GM21529 (cell line): ENCODE measurements around the gene ZCRB1.
"Not testable (repeated sequence)": the region's sequence is repeated elsewhere in the genome, so short reads cannot be mapped to it uniquely, and the experiment has no call there.

Source experiments
- ATAC-seq: cut with Tn5 transposase; IDR thresholded peaks from one replicate; pipeline ENCODE4 v1.9.1; 2021; ENCODE audit not compliant: unreplicated experiment

The ZCRB1 gene, protein sequence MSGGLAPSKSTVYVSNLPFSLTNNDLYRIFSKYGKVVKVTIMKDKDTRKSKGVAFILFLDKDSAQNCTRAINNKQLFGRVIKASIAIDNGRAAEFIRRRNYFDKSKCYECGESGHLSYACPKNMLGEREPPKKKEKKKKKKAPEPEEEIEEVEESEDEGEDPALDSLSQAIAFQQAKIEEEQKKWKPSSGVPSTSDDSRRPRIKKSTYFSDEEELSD

DNA sequence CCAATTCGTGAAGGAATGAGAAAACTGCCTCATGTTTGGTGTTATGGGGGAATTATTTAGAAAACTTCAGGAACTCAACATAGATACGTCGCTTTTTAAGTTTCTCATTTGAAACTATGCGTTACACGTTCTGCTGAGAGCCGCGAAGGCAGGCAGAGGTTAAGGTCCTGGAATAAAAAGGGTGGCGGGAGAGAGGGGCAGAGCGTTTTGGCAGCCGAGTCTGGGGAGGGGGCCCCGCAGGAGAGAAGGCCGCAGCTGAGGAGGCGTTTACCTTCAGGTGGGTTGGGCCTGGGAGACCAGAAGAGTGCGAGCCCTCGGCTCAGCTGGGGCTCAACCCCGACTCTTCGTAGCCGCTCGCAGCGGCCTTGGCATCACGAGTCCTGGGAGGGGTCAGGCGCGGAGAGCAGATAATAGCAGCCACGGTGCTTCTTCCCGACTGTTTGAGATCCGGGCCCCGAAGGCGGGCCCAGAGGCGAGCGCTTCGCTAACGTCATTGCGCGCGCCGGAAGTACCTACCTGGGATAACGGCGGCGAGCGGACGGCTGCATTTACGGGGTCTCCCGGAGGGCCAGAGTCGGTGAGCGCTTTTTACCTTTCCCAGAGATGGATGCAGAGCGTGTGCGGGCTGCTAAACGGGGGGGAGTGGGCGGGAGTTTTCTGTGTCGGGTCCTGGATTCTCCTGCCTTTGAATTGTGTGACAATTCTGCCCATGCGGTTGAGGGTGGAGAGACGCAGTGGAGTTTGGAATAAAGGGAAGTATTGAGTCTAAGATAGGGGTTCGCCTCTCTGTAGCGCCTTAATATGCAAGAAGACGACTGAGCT lies at the start of gene ZCRB1, which contains the start of gene PPHLN1:
Gene ZCRB1 (minus strand): TSS at position 442 of the 822 bp plus-strand sequence. CDS start 1,992 bp downstream, outside the sequence.
Gene PPHLN1 (plus strand): TSS at position 515 of the 822 bp plus-strand sequence. CDS start 9,736 bp downstream, outside the sequence.
- ATAC-seq, result peak; percentile 95

DNA sequence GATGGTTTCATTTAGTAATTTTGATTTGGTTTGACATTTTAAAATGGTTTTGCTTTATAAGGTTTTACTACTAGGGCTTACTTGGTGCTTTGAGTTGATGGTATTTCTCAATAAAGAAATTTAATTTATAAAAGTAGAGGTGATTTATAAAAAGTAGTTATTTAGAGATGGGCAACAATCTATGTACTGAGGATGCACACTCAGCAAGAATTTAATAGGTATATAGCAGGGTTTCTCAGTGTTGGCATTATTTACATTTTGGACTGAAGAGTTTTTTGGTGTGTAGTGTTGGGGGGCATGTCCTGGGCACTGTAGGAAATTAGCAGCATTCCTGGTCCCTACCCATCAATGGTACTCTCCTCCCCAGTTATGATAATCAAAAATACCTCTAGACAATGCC lies 47.8 kb upstream of the ZCRB1 start:
- no peak for ATAC-seq

DNA sequence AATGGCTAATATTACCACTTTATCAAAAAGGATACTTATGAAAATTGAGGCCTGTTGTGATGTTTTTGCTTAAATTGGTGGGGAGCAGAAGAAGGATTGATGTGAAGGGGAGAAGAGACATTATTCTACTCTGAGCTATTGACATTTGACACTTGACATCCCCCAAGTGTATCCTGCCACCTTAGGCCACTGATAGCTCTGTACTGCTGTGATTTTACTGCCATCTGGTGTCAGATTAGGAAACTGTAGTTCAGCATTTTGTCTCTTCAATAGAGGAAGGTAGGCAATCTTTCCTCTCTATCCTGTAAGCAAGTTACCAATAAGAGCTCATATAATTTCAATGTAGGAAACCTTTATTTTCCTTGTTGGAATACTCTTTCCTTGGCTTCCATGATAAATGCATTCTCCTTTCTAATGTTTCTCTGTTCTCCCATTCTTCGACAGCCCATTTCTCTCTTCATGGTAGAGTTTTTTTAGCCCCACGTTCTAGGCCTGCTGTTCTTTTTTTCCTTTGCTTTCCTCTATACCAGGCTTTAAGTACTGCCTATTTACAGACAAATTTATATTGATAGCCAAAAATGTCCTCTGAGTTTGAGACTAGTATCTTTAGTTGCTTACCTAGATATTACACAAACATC lies 46.4 kb upstream of the ZCRB1 start:
- peak; percentile 92 for ATAC-seq

DNA sequence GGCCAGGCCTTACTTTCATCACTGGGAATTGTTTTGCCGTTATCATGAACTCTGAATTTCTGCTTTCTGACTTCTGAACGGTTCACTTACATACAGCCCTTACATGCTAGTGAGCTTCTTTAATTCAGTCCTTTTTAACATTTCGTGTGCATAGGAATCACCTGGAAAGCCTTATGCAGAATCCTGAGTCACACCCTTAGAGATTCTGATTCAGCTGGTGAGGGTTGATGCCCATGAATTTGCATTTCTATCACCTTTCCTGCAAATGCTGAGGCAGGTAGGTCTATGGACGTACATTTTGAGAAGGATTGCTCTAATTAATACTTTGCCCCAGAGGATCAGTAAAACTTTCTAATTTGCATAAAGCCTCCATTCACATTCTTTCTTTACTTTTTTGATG lies 44.1 kb upstream of the ZCRB1 start:
- no peak for ATAC-seq

DNA sequence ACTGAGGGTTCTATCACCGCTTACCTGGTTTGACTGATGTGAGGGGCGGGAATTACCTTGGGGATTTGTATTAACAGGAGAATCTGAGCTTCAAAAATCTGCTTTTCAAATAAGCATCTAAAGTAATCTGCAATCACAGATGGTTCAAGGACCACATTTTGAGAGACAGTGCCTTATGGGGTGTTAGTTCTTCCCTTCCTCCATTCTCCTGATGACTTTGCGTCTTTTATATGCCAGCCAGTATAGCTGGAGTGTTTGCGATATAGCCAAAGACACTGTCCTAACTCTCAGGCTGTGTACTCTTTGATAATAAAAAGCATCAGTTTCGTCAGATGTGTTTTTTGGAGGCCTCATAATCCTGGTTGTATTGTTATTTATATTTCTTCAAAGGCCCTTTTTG lies 39.6 kb upstream of the ZCRB1 start:
- no peak for ATAC-seq

DNA sequence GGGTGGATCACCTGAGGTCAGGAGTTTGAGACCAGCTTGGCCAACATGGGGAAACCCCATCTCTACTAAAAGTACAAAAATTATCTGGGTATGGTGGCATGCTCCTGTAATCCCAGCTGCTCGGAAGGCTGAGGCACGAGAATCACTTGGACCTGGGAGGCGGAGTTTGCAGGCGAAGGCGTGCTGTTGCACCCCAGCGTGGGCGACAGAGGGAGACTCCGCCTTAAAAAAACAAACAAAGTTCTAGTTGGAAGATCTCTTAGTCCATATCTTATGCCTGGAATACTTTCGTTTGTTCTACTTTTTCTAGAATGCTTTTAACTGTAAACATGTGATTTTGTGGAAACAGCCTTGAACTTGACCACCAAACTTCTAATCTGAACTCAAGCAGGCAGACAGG lies 38.8 kb upstream of the ZCRB1 start:
- no peak for ATAC-seq

DNA sequence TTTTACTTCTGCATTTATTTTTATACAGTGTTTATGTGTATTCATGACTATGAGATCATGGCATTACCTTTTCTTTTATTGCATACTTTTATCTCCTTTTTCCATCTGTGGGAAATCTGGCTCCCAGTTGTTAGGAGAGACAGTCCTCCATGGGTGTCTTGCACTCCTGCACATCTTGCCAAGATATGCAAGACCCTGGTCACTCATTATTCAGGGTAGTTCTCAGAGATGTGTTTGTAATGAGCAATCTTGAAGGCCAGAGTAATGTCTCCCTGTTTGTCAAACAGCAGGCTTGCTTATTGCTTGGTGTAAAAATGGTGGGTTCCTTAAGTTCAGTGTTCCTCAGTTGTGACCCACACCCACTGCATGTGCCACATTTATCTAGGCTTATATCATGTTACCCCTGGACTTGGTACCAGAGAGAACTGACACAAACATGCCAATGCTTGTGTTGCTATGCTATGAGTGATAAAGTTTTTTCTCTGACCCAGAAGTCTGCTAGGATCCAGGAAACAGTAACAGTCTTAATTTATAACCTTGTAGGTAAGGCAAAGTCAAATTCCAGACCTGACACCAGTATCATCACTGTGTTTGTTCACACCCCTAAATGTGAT lies 36.9 kb upstream of the ZCRB1 start:
- ATAC-seq, result no peak

DNA sequence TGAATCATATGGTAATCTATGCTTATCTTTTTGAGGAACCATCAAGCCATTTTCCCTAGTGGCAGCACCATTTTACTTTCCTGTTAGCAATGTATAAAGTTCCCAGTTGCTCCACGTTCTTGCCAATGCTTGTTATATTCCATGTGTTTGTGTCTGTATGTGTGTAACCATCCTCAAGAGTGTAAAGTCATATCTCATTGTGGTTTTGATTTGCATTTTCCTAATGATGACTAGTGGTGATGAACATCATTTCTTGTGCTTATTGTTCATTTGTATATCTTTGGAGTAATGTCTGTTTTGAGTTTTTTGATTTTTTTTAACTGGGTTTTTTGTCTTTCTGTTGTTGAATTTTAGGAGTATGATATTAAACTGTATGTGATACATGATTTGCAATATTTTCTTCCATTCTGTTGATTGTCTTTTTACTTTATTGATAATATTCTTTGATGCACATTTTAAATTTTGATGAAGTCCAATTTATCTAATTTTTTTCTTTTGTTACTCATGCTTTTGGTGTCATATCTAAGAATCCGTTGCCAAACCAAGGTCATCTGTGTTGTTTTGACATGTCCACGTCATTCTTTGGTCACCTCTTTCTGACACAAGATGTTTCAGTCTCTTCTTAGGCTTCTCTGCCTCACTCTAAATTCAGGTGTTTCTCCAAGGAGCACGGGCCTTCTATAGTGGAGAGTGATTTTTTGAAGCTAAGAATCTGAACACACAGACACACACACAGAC lies 36.2 kb upstream of the ZCRB1 start:
- no peak for ATAC-seq

DNA sequence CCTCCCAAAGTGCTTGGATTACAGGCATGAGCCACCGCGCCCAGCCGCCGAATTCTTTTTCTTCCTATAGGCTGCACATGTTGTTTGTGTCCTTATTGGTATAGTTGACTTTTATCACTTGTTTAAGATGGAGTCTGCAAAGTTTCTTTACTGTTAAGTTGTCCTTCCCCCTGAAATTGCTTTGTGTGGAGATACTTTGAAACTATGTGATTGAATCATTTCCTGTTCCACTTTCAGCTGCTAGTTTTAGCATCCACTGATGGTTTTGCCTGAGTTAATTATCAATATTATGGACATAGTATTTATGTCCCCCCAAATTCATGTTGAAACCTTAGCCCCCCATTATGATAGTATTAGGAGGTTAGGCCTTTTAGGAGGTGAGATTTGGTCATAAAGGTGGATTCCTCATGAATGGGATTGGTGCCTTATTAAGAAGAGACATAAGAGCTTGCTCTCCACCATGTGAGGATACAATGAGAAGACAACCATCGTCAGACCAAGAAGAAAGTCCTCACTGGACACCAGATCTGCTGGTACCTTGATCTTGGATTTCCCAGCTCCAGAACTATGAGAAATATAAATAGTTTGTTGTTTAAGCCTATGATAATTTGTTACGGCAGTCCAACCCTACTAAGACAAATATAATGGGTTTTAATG lies 35.0 kb upstream of the ZCRB1 start:
- ATAC-seq, result peak; percentile 80

DNA sequence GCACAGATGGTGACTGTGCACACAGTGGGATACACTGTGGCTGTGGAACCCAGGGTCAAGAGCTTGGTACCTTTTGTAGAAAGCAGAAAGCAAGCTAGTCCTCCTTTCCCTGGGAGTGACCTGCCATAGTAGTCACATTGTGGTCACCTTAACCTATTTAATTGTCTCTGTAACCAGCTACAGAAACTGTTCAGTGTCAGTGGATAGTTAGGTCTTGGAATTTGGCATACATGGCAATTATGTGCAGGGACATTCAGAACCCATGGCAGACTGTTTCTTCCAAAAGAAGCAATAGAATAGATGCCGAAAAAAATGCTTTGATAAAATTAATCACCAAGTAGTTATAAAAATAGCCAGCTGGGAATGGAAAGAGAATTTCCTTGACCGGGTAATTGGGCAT lies 30.4 kb upstream of the ZCRB1 start:
- no peak for ATAC-seq

DNA sequence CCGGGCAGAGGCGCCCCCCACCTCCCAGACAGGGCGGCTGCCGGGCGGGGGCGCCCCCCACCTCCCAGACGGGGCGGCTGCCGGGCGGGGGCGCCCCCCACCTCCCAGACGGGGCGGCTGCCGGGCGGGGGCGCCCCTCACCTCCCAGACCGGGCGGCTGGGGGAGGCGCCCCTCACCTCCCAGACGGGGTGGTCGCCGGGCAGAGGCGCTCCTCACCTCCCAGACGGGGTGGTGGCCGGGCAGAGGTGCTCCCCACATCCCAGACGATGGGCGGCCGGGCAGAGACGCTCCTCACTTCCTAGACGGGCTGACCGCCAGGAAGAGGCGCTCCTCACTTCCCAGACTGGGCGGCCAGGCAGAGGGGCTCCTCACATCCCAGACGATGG lies 24.1 kb upstream of the ZCRB1 start:
- ATAC-seq, result not testable (repeated sequence)

DNA sequence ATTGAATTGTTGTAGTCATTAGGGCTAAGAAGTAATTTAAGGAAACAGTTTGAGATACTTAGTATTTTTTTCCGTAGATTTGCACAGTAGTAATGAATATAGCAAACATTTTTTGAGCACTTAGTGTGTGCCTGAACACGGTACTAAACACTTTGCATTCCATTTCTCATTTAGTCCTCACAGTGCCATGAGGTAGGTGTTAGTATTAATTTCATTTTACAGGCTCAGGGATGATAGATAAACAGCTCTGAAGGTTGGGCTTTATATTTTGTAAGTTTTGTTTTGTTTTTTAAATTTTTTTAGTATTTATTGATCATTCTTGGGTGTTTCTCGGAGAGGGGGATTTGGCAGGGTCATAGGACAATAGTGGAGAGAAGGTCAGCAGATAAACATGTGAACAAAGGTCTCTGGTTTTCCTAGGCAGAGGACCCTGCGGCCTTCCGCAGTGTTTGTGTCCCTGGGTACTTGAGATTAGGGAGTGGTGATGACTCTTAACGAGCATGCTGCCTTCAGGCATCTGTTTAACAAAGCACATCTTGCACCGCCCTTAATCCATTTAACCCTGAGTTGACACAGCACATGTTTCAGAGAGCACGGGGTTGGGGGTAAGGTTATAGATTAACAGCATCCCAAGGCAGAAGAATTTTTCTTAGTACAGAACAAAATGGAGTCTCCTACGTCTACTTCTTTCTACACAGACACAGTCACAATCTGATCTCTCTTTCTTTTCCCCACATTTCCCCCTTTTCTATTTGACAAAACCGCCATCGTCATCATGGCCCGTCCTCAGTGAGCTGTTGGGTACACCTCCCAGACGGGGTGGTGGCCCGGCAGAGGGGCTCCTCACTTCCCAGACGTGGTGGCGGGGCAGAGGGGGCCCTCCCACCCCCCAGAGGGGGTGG lies 23.5 kb upstream of the ZCRB1 start:
- ATAC-seq, result not testable (repeated sequence)

DNA sequence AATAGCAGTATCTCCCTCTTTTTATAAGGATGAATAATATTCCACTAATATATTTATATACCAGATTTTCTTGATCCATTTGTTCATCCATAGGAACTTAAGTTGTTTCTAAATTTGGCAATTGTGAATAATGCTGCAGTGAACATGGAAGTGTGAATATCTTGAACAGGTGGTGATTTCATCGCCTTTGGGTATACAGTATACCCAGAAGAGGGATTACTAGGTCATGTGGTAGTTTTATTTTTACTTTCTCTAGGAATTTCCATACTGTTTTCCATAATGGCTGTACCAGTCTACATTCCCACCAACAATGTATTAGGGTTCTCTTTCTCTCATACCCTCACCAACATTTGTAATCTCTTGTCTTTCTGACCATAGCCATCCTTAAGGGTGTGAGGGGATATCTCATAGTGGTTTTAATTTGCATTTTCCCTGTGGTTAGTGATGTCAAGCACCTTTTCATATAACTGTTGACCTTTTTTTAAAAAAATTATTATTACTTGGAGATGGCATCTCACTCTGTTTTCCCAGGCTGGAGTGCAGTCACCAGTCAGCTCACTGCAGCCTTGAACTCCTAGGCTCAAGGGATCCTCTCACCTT lies 20.6 kb upstream of the ZCRB1 start:
- no peak for ATAC-seq

DNA sequence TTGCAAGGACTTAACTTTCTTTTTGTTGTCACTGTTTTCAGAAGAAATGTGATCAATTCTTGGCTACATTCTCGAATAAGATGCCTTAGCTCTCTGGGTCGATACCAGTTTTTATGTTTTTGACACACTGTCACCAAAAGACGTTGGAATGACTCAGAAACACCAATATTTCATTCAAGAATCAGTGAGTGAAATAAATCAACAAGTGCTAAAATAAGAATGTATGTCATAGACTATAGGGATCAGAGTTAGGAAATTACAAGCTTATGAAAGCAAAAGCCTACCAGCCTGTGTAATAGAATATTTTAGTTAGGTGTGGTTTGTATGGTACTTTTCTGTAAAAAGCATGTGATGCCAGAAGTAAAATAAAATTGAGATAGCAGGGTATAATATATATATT lies 17.8 kb upstream of the ZCRB1 start:
- no peak for ATAC-seq

DNA sequence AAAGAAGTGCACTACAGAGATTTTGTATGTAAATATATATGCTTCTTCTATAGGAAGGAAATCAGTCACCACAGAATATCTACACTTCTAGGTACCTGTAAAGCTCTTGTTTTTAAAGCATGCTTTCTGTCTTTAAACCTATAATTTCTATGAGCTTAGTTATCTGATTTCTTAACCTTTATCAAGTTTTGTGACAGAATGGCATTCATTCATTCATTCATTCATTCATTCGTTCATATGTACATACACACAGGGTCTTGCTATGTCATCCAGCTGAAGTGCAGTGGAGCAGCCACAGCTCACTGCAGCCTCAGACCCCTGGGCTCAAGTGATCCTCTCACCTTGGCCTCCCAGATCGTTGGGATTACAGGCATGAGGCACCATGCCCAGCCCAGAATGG lies 16.1 kb upstream of the ZCRB1 start:
- no peak for ATAC-seq

DNA sequence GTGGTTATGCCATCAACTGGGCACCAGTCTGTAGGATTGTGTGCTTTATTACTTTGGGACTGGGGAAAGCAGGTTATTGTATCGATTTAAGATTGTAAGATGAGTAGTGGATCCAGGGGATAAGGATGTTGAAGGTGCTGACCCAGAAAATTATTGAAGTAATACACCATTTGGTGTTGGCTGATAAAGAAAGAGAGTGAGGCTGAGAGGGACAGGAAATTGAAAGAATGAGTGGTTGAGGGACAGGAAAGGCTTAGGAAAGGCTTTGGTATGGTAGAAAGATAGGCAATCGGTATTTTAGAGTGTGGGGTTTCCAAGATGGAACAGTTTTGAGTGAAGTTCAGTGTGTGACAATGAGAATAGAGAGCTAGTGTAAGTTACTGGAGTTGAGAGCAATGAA lies 12.4 kb upstream of the ZCRB1 start:
- ATAC-seq, result no peak

DNA sequence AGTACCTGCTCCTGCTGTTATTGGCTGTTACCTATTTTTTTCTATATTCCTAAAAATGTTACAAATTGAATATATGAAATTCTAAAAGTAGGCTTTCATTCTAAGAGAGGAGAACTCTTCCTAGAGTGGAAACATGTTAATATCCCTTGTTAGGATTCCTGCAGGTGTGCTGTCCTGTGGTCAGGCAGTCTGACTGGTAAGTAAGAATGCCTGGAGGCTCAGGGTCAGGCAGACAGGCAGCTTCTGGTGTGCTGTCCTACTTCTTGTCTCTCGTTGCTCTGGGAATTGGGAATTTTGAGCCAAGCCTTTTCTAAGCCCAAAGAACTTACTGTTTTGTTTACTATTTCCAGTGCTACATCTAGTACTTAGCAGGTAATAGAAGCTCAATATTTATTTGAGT lies 10.4 kb upstream of the ZCRB1 start:
- ATAC-seq, result no peak

DNA sequence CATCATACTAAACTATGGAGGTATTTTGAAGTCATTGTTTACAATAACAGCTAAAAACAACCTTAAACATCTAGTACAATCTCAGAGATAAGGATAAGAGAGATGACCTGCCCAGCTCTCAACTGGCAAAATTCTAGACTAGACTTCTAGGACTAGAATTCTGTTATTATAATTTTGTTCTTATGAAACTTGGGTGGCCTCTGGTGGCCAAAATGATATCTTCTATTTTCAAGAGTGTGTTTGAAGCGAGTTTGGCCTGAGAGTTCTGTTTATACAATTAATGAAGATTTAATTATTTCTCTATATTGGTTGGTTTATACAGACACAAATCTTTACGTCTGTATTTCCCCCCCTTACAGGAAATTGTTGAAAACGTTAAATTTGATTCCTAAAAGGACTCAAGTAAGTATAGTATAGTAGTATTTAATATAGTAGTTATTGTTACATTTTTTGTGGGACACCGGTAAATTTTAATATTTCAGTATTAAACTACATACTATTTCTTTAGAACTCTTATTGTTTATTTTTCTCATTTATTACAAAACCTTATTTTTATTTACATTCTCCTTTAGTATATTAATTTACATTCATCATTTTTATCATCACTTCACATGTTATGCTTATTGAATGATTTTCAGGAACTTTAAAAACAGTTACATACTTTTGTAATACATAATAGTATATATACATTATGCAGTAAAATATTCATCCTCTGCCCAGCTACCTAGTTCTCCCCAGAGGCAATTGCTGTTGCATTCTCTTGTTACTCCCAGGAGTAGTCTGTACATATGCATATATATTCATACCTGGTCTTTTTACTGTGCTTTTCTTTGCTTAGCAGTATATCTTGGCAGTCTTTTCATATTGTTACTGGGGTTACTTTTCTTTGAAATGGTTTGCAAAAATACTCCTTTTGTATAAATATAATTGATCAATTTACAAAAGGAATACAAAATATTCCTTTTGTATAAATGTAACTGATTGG lies 6.7 kb upstream of the ZCRB1 start:
- peak; percentile 80 for ATAC-seq
